ENCODE results near the gene CCL28. TPM values are rescaled to one million over a fixed set of nuclear protein-coding genes. Genes with fewer than 3 reads are reported as not detected.
A peak's percentile ranks its signal among the peaks of the same experiment; 100 is the strongest.
"Not testable (repeated sequence)": the region's sequence is repeated elsewhere in the genome, so short reads cannot be mapped to it uniquely, and the experiment has no call there.

The CCL28 gene
- total RNA-seq, 8 experiments from 2014 or later: 0.11 to 4.0 (median 0.63) TPM; not detected in 2

DNA sequence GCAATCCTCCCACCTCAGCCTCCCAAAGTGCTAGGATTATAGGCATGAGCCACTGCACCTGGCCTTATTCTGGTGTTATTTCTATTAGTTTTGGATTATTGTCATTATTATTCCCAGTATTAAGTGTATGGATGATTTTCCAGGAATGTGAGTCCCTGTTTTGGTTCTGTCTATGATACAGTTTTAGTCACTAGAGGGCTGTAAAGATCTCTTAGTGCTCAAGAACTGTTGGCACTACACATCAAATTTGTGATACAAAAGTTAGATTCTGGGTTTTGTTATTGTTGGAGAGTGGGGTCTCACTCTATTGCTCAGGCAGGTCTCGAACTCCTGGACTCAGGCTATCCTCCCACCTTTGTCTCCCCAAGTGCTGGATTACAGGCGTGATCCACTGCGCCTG lies 12.1 kb downstream of the CCL28 start:
- no peaks in the 10 kb centered on the region for H3K4me1 ChIP-seq (replicated peaks in 1 of 2)
- H3K27ac ChIP-seq: no peak overlapping the region
- no peak overlapping the region for H3K4me3 ChIP-seq
- no peak for ATAC-seq (replicated peaks in 6 of 8)
- in situ Hi-C loops (cut with MboI; ENCODE audit: low pct_unique_long_range_greater_than_20kb in 2 of 9, low sequenced_read_pairs in 9 of 9, unreplicated experiment in 9 of 9): no loop called here
- WGBS, 10 experiments: 40 to 100% (median 78%) methylated on average over 1 to 3 of the region's 3 CpGs; no CpG with 5 or more reads in 4 of the 10 experiments

DNA sequence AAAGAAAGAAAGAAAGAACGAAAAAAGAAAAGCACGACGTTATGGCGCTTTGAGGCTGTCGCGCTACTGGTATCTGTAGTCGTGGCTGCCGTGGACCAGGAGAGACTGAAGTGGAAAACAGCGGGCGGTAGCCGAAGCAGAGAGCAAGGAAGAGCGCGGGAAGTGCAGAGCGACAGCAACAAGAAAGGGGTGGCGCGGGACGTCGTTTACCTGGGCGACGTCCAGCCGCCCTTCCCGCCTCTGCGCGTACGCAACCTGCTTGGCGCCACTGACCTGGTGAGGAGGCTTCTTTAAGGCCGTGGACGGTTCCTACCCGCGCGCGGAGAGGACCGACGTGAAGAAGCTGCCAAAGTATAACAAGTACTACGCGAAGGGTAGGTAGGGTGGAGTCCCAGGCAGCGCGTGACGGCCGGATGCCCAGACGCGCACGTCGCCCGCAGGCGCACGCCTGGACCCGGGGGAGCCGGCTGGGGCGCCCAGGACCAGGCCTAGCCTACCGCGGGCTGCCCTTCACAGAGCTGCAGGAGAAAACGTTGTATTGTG lies 15.4 kb downstream of the CCL28 start:
- no peaks in the 10 kb centered on the region for H3K4me1 ChIP-seq (replicated peaks in 1 of 2)
- no peak overlapping the region for H3K27ac ChIP-seq
- in situ Hi-C loops (cut with MboI; ENCODE audit: low pct_unique_long_range_greater_than_20kb in 2 of 9, low sequenced_read_pairs in 9 of 9, unreplicated experiment in 9 of 9): loop anchor here in 2 of 9 experiments (25.0 kb wide), 2 partner anchors 285 to 485 kb away; partner anchors contain the start of gene ZNF131 (in 1 of the 2)
- H3K4me3 ChIP-seq: peak overlapping the region in 1 of 5 donors; percentile 6
- 3 to 76% (median 17%) methylated on average over 2 to 33 of the region's 53 CpGs for WGBS, 10 experiments
- peak in 5 of 8 experiments; percentile 42 to 99 (median 88) for ATAC-seq (replicated peaks in 6 of 8)

DNA sequence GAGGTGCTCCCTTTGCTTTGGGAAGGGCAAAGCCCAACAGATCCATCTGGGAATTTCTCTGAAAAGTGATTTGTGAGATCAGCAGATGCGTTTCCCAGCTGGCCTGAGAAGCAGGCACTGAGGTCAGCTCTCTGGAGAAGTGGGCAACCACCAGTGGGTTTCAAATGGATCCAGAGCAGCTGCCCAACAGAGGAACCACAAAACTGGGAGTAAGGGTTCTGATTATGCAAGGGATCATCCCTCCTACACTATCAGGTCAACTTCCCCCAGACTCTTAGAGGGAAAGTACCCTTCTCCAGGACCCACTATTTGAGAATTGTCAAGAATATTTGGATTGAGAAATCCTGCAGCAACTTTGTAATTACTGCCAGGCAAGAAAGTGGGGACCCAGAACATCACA lies 21.7 kb downstream of the CCL28 start:
- H3K4me1 ChIP-seq (replicated peaks in 1 of 2): no peaks in the 10 kb centered on the region
- H3K4me3 ChIP-seq: no peak overlapping the region
- WGBS, 10 experiments: no CpG with 5 or more reads among the region's 1 CpG
- no peak for ATAC-seq (replicated peaks in 6 of 8)
- in situ Hi-C loops (cut with MboI; ENCODE audit: low pct_unique_long_range_greater_than_20kb in 2 of 9, low sequenced_read_pairs in 9 of 9, unreplicated experiment in 9 of 9): loop anchor here in 2 of 9 experiments (25.0 kb wide), 2 partner anchors 278 to 478 kb away; partner anchors contain the start of gene ZNF131 (in 1 of the 2)
- H3K27ac ChIP-seq: no peak overlapping the region

DNA sequence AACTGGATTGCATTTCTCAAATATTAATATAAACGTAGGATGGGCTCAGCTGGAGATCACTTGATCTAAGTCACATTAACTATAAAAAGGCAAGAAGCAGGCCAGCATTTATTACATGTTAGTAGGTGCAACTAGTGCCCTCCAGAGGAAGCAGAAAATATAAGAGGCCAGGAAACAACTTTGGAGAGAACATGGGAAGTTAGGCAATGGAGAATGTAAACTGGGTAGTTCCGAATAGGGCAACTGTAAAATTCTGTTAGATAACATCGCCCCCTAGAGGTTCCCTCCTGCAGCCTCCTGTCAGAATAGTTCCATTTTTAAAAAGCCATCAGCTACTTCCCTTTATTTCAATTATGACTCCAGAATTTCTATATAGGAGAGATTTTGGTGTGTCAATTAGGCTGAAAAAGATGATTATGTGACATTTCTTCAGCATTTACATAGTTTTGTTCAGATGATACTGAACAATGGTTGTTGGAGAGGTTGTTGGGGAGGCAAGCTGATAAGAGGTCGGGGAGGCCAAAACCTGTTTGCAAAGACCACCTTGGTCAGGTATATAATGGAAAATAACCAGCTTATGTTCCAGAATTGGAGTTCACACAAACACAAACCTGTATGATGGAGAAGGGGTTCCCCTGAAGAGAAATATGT lies 22.4 kb downstream of the CCL28 start:
- Histone ChIP-seq H3K4me3 (no peak overlapping the region), H3K4me1 (replicated peaks in 1 of 2) (no peaks in the 10 kb centered on the region), H3K27ac (no peak overlapping the region)
- WGBS, 10 experiments: 0 to 100% (median 36%) methylated on average over 1 to 4 of the region's 4 CpGs; no CpG with 5 or more reads in 2 of the 10 experiments
- in situ Hi-C loops (cut with MboI; ENCODE audit: low pct_unique_long_range_greater_than_20kb in 2 of 9, low sequenced_read_pairs in 9 of 9, unreplicated experiment in 9 of 9): loop anchor here in 2 of 9 experiments (10.0 to 25.0 kb wide), 3 partner anchors 165 to 478 kb away; partner anchors contain the start of gene ZNF131 (in 1 of the 2)
- peak; percentile 90 to 100 (median 97) for ATAC-seq (replicated peaks in 6 of 8)

DNA sequence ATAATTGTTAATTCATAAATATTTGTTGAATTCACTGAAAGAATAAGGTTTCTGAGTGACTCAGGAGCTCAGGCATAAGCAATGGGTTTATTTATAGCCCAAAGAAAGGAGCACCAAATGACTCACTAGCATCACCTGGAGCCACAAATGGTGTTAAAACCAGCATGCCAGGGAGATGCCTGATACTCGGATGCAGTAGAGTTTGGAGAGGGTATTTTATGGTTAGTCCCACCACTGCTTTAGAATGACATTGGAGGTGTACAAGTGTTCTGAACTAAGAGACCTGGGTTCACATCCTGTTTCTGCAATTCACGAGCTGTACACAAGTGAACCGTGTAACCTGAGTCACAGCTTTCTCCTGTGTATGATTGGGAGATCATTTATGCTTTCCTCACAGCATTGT lies 25.2 kb downstream of the CCL28 start:
- H3K27ac ChIP-seq: no peak overlapping the region
- no peaks in the 10 kb centered on the region for H3K4me1 ChIP-seq (replicated peaks in 1 of 2)
- no peak overlapping the region for H3K4me3 ChIP-seq
- 52 to 100% (median 79%) methylated on average over 1 to 3 of the region's 3 CpGs; no CpG with 5 or more reads in 1 of the 10 experiments for WGBS, 10 experiments
- in situ Hi-C loops (cut with MboI; ENCODE audit: low pct_unique_long_range_greater_than_20kb in 2 of 9, low sequenced_read_pairs in 9 of 9, unreplicated experiment in 9 of 9): loop anchor here in 2 of 9 experiments (10.0 to 25.0 kb wide), 3 partner anchors 162 to 475 kb away; partner anchors contain the start of gene ZNF131 (in 1 of the 2)
- ATAC-seq (replicated peaks in 6 of 8): peak in 1 of 8 experiments; percentile 7

DNA sequence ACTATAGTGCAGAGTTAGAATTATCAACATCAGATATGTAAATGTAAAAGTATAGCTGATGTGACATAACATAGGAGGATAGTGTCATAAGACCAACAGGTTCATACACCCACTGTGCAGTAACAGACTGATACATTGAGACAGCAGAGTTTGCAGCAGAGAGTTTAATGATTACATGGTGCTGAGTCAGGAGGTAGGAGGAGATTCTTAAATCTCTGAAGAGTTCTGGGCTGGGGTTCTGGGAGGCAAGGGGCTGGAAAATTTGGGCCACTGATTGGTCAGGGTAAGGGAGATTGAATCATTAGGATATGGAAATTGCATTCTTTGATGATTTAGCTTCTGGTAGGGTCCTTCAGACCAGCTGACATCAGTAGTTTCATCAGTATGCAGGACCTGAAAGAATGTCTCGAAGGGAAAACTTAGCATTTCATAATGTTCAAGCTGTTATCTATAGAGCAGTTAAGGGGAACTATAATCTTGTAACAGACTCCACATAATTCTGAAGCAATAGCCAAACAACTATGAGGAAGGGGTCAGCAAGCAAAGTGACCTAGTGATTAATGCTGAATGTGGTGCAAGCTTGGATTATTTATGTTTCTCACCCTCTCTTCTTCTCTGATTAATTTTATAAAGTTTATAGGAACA lies 35.6 kb downstream of the CCL28 start:
- in situ Hi-C loops (cut with MboI; ENCODE audit: low pct_unique_long_range_greater_than_20kb in 2 of 9, low sequenced_read_pairs in 9 of 9, unreplicated experiment in 9 of 9): loop anchor here in 2 of 9 experiments (25.0 kb wide), 2 partner anchors 264 to 464 kb away; partner anchors contain the start of gene ZNF131 (in 1 of the 2)
- no peak for ATAC-seq (replicated peaks in 6 of 8)
- Histone ChIP-seq H3K27ac (no peak overlapping the region), H3K4me1 (replicated peaks in 1 of 2) (no peaks in the 10 kb centered on the region), H3K4me3 (no peak overlapping the region)
- WGBS, 10 experiments: 29 to 89% (median 60%) methylated on average over 1 of the region's 1 CpG; no CpG with 5 or more reads in 4 of the 10 experiments

DNA sequence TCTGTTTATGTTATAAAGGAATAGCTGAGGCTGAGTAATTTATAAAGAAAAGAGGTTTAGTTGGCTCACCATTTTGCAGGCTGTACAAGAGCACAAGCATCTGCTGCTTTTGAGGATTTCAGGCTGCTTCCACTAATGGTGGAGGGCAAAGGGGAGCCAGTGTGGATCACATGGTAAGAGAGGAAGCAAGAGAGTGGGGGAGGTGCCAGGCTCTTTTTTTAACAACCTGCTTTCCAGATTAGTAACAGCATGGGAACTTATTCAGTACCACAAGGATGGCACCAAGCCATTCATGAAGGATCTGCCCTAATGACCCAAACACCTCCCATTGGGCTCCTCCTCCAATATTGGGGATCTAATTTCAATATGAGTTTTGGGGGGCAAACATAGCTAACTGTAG lies 40.4 kb downstream of the CCL28 start:
- no peak overlapping the region for H3K4me3 ChIP-seq
- in situ Hi-C loops (cut with MboI; ENCODE audit: low pct_unique_long_range_greater_than_20kb in 2 of 9, low sequenced_read_pairs in 9 of 9, unreplicated experiment in 9 of 9): no loop called here
- H3K27ac ChIP-seq: no peak overlapping the region
- no peaks in the 10 kb centered on the region for H3K4me1 ChIP-seq (replicated peaks in 1 of 2)
- ATAC-seq (replicated peaks in 6 of 8): no peak

DNA sequence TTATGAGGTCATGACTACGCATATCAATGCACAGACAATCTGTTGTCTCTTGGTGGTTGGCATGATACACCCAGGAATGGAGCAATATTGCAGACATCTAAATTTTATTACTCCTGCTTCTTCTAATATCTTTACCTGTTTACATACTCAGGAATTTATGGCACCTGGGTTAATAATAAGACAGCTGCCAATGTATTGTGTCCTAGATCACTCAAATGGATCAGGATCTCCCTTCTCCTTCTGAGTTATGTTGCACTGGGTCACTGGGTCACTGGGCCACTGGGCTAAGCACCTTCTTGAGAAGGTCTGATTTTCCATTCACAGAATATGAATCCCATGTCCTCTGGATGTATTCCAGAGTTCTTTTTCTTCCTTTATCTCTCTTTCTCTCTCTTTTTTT lies 41.8 kb downstream of the CCL28 start:
- Histone ChIP-seq H3K4me1 (replicated peaks in 1 of 2) (no peaks in the 10 kb centered on the region), H3K27ac (no peak overlapping the region), H3K4me3 (no peak overlapping the region)
- ATAC-seq (replicated peaks in 6 of 8): no peak
- WGBS, 10 experiments: 56 to 100% (median 85%) methylated on average over 1 of the region's 1 CpG; no CpG with 5 or more reads in 4 of the 10 experiments
- in situ Hi-C loops (cut with MboI; ENCODE audit: low pct_unique_long_range_greater_than_20kb in 2 of 9, low sequenced_read_pairs in 9 of 9, unreplicated experiment in 9 of 9): no loop called here

DNA sequence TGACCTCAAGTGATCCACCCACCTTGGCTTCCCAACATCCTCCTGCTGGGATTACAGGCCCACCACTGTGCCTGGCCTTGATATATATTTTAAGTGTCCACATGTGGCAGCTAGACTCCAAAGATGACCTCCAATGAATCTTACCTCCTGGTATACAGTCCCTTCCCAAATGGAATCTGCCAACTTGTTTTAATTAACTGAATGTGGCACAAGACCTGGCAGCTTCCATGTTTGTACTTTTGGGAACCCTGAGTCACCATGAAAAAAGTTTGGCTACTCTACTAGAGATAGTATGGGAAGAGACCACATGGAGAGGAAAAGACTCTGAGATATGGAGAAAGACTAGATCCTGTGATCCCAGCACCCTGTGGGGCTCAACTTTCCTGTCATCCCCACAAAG lies 42.5 kb downstream of the CCL28 start:
- ATAC-seq (replicated peaks in 6 of 8): no peak
- H3K27ac ChIP-seq: no peak overlapping the region
- H3K4me1 ChIP-seq (replicated peaks in 1 of 2): no peaks in the 10 kb centered on the region
- in situ Hi-C loops (cut with MboI; ENCODE audit: low pct_unique_long_range_greater_than_20kb in 2 of 9, low sequenced_read_pairs in 9 of 9, unreplicated experiment in 9 of 9): no loop called here
- no peak overlapping the region for H3K4me3 ChIP-seq

DNA sequence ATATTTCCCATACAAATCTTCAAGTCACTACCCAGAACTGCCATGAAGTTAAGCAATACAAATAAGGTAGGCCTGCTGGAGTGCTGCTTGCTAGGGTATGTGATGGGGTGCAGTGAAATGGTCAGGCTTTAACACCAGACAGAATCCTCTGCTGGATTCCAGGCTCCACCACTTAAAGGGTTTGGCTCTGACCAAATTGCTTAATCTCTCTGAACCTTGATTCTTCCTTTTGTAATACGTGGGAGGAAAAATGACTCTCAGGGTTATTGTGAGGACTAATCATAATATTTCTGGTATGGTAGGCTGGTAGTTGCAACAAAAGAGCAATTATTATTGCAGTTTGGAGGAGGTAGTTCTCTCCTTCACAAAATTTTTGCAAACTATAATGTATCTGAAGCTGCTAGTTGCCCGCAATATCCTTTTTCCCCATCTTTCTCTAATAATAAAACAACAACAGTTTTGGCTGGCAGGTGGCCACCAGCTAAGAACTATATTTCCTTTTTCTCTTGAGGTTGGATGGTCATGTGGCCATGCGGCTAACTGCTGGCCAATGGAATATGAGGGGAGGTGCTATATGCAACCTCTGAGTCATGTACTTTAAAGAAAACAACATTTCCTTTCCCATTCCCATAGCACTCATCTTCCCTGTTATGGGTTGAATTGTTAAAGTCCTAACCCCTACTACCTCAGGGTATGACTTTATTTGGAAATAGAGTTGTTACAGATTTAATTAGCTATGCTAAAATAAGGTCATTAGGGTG lies 44.1 kb downstream of the CCL28 start:
- no peak overlapping the region for H3K4me3 ChIP-seq
- in situ Hi-C loops (cut with MboI; ENCODE audit: low pct_unique_long_range_greater_than_20kb in 2 of 9, low sequenced_read_pairs in 9 of 9, unreplicated experiment in 9 of 9): no loop called here
- no peaks in the 10 kb centered on the region for H3K4me1 ChIP-seq (replicated peaks in 1 of 2)

DNA sequence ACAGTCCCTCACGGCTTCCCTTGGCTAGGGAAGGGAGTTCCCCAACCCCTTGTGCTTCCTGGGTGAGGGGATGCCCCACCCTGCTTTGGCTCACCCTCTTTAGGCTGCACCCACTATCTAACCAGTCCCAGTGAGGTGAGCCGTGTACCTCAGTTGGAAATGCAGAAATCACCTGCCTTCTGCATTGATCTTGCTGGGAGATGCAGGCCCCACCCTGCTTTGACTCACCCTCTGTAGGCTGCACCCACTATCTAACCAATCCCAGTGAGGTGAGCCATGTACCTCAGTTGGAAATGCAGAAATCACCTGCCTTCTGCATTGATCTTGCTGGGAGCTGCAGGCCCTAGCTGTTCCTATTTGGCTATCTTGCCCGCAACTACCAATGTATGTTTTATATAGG lies 44.7 kb downstream of the CCL28 start:
- WGBS, 10 experiments: 60 to 100% (median 80%) methylated on average over 1 to 3 of the region's 3 CpGs; no CpG with 5 or more reads in 3 of the 10 experiments

More for the DNA sequence above, 44.1 kb downstream of the CCL28 start:
- no peak overlapping the region for H3K27ac ChIP-seq
- 52 to 100% (median 90%) methylated on average over 1 to 3 of the region's 3 CpGs; no CpG with 5 or more reads in 3 of the 10 experiments for WGBS, 10 experiments
- peak in 2 of 8 experiments; percentile 33 to 40 for ATAC-seq (replicated peaks in 6 of 8)

DNA sequence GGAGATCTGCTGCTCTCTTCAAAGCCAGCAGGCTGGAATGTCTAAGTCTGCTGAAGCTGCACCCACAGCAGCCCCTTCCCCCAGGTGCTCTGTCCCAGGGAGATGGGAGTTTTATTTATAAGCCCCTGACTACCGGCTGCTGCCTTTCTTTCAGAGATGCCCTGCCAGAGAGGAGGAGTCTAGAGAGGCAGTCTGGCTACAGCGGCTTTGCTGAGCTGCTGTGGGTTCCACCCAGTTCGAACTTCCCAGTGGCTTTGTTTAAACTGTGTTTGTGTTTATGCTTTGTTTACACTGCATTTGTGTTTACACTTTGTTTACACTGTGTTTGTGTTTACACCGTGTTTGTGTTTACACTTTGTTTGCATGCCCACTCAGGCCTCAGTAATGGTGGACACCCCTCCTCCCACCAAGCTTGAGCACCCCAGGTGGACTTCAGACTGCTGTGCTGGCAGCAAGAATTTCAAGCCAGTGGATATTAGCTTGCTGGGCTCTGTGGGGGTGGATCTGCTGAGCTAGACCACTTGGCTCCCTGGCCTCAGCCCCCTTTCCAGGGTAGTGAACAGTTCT lies 45.4 kb downstream of the CCL28 start:
- in situ Hi-C loops (cut with MboI; ENCODE audit: low pct_unique_long_range_greater_than_20kb in 2 of 9, low sequenced_read_pairs in 9 of 9, unreplicated experiment in 9 of 9); H3K4me3 ChIP-seq; H3K27ac ChIP-seq; ATAC-seq (replicated peaks in 6 of 8); H3K4me1 ChIP-seq (replicated peaks in 1 of 2): not testable (repeated sequence)
- 34 to 85% (median 74%) methylated on average over 1 to 4 of the region's 4 CpGs; no CpG with 5 or more reads in 5 of the 10 experiments for WGBS, 10 experiments

More for the DNA sequence above, 44.7 kb downstream of the CCL28 start:
- Histone ChIP-seq H3K27ac (no peak overlapping the region), H3K4me3 (no peak overlapping the region), H3K4me1 (replicated peaks in 1 of 2) (no peaks in the 10 kb centered on the region)
- in situ Hi-C loops (cut with MboI; ENCODE audit: low pct_unique_long_range_greater_than_20kb in 2 of 9, low sequenced_read_pairs in 9 of 9, unreplicated experiment in 9 of 9): no loop called here
- ATAC-seq (replicated peaks in 6 of 8): peak in 1 of 8 experiments; percentile 33

All from motor neuron (in vitro differentiated cells).